A549 (cell line): ENCODE measurements around the gene TACC3. TPM values are rescaled to one million over a fixed set of nuclear protein-coding genes. Genes with fewer than 3 reads are reported as not detected.

Experiments
- ATAC-seq, 2 experiments: fragments of 200-7000 bp in 1 of 2; fragments of >200 bp in 1 of 2; cut with Nextera tagmentation in 1 of 2; cut with Tn5 transposase in 1 of 2; 3 replicates each; pipeline versions ENCODE4 v1.8.0 to v1.9.1; 2018 to 2020; ENCODE audit warnings: mild to moderate bottlenecking in 1 of 2, moderate library complexity in 1 of 2
- CTCF ChIA-PET: fragments of 300-600 bp; sonication (Branson Sonifier 250); formaldehyde crosslinking; extraction: SDS; loops from one replicate; lab custom pipeline; 2021; ENCODE audit warnings: antibody characterized with exemption, inconsistent platforms; lab: Yijun Ruan, JAX
- POLR2A ChIA-PET: fragments of 350-600 bp; formaldehyde crosslinking; extraction: SDS; loops from one replicate; lab custom pipeline; 2021; ENCODE audit warnings: antibody characterized with exemption, inconsistent platforms; lab: Yijun Ruan, JAX
- DNase-seq, 2 experiments: peaks; one replicate each; pipeline versions ENCODE4 v3.0.0 to v3.0.0-alpha.2; 2011 to 2016; ENCODE audit warnings: low read depth in 1 of 2, low spot score in 1 of 2
- FAIRE-seq: peaks from 2 replicates; lab custom pipeline; 2011; peaks lifted over from hg19 to GRCh38; lab: Jason Lieb, UNC
- H3K27ac ChIP-seq, 2 experiments: fragments of >200 bp; sonication (Bioruptor Twin); formaldehyde crosslinking; 3 replicates each; pipeline ENCODE4 v1.5.1; 2016 to 2017
- H3K4me1 ChIP-seq: fragments of >200 bp; sonication (Bioruptor Twin); formaldehyde crosslinking; 3 replicates; pipeline ENCODE4 v1.6.1; 2016
- H3K4me2 ChIP-seq: fragments of >200 bp; sonication (Bioruptor Twin); formaldehyde crosslinking; 3 replicates; pipeline ENCODE4 v1.6.1; 2016
- H3K4me3 ChIP-seq: fragments of >200 bp; sonication (Bioruptor Twin); formaldehyde crosslinking; 3 replicates; pipeline ENCODE4 v1.5.1; 2016
- H3K9me3 ChIP-seq: fragments of >200 bp; sonication (Bioruptor Twin); formaldehyde crosslinking; 3 replicates; pipeline ENCODE4 v1.6.1; 2016
- CEBPB ChIP-seq, 2 experiments: fragments of >200 bp in 1 of 2; sonication (Bioruptor Twin) in 1 of 2; formaldehyde crosslinking in 1 of 2; IDR thresholded peaks; 2 replicates each; pipeline ENCODE4 v1.6.1; 2012 to 2016
- CHD4 ChIP-seq: fragments of 200-600 bp; sonication (generic); IDR thresholded peaks from 2 replicates; pipeline ENCODE4 v1.6.1; 2016; ENCODE audit warnings: antibody characterized with exemption, mild to moderate bottlenecking, borderline replicate concordance
- ELK1 ChIP-seq: fragments of 150-350 bp; IDR thresholded peaks from 2 replicates; pipeline ENCODE4 v1.6.1; 2014; ENCODE audit warnings: low read depth, mild to moderate bottlenecking, low read length
- FOSL2 ChIP-seq, 2 experiments: fragments of 450-650 bp in 1 of 2; fragments of >200 bp in 1 of 2; sonication (Bioruptor Twin) in 1 of 2; formaldehyde crosslinking; IDR thresholded peaks; 2 replicates each; pipeline versions ENCODE4 v1.5.0 to v1.6.1; 2016 to 2020; ENCODE audit warnings: mild to moderate bottlenecking in 1 of 2, moderate library complexity in 1 of 2
- HOXB5 ChIP-seq: fragments of 250-450 bp; sonication (Bioruptor Pico); IDR thresholded peaks from 2 replicates; pipeline ENCODE4 v1.5.0; 2020; ENCODE audit warnings: mild to moderate bottlenecking, moderate library complexity
- KDM5A ChIP-seq: fragments of 200-600 bp; sonication (generic); IDR thresholded peaks from 2 replicates; pipeline ENCODE4 v1.6.1; 2016; ENCODE audit warnings: antibody characterized with exemption, mild to moderate bottlenecking
- MAFK ChIP-seq: fragments of 450-650 bp; IDR thresholded peaks from 2 replicates; pipeline ENCODE4 v1.6.1; 2014; ENCODE audit not compliant: partially characterized antibody
- MAZ ChIP-seq: fragments of 150-350 bp; IDR thresholded peaks from 2 replicates; pipeline ENCODE4 v1.6.1; 2014; ENCODE audit warnings: antibody characterized with exemption, low read depth, low read length, borderline replicate concordance
- RCOR1 ChIP-seq: fragments of 150-350 bp; IDR thresholded peaks from 2 replicates; pipeline ENCODE4 v1.6.1; 2014; ENCODE audit warnings: antibody characterized with exemption, low read length, low read depth
- RNF2 ChIP-seq: fragments of 200-600 bp; sonication (generic); IDR thresholded peaks from 2 replicates; pipeline ENCODE4 v1.6.1; 2016; ENCODE audit warnings: low read depth, mild to moderate bottlenecking, antibody characterized with exemption, moderate library complexity, borderline replicate concordance
- TFCP2L1 ChIP-seq: fragments of 250-450 bp; sonication (Bioruptor Pico); IDR thresholded peaks from 2 replicates; pipeline ENCODE4 v1.5.0; 2021; ENCODE audit warnings: mild to moderate bottlenecking
- ZC3H11A ChIP-seq: fragments of 450-650 bp; IDR thresholded peaks from 2 replicates; pipeline ENCODE4 v1.6.1; 2014; ENCODE audit warnings: antibody characterized with exemption, mild to moderate bottlenecking
- ZNF302 ChIP-seq: fragments of 250-450 bp; sonication (Bioruptor Pico); IDR thresholded peaks from 2 replicates; pipeline ENCODE4 v1.9.0; 2021; ENCODE audit warnings: inconsistent platforms, mild to moderate bottlenecking, moderate library complexity
- WGBS: methylation state at CpG from one replicate; pipeline ENCODE4 v1.1.6; 2017; ENCODE audit errors: missing lambda C conversion rate; 5-methylcytosine and 5-hydroxymethylcytosine counted together
- polyA plus RNA-seq, 4 experiments: library from polyadenylated mRNA; depleted of rRNA in 3 of 4; stranded (reverse); fragments of >200 nt; fragmentation: RNase III in 1 of 4; extraction: RNeasy Plus Mini Kit Qiagen cat#74134 plus additional on column Dnase treatment in 1 of 4; gene quantifications; 2 replicates in 3 of 4; 3 replicates in 1 of 4; pipeline ENCODE4 v1.2.3, GENCODE V29; 2011 to 2017
- TF ChIP-seq, protein P1 (sequence below): fragments of >200 bp; sonication (Bioruptor Twin); formaldehyde crosslinking; IDR thresholded peaks from 3 replicates; pipeline ENCODE4 v1.6.1; 2016
- TF ChIP-seq, protein P2 (sequence below): fragments of 450-650 bp; IDR thresholded peaks from 2 replicates; pipeline ENCODE4 v1.6.1; 2014; ENCODE audit warnings: antibody characterized with exemption
- TF ChIP-seq, protein P3 (sequence below): fragments of 250-450 bp; sonication (Bioruptor Pico); IDR thresholded peaks from 2 replicates; pipeline ENCODE4 v1.5.0; 2021; ENCODE audit warnings: mild to moderate bottlenecking, moderate library complexity, borderline replicate concordance

The TACC3 gene
- polyA plus RNA-seq, 2 of the 4 experiments (the other 2 are of a cell fraction), result 25.9 to 70.6 TPM

- no peak for FAIRE-seq
- Histone ChIP-seq H3K27ac (no peak overlapping the region), H3K4me2 (no peak overlapping the region), H3K4me3 (no peak overlapping the region), H3K4me1 (no peaks in the 10 kb centered on the region), H3K9me3 (no peaks in the 10 kb centered on the region)
- ATAC-seq, result no peak; a peak in 1 of 6 replicates
- DNase-seq, result no peak
- ChIA-PET POLR2A (no interaction called here), CTCF (interaction anchor here (1.8 kb wide), 1 partner anchor 18 kb away, joined by 7 read pairs; no protein-coding TSS in a partner anchor)
- TF ChIP-seq, protein P1, sequence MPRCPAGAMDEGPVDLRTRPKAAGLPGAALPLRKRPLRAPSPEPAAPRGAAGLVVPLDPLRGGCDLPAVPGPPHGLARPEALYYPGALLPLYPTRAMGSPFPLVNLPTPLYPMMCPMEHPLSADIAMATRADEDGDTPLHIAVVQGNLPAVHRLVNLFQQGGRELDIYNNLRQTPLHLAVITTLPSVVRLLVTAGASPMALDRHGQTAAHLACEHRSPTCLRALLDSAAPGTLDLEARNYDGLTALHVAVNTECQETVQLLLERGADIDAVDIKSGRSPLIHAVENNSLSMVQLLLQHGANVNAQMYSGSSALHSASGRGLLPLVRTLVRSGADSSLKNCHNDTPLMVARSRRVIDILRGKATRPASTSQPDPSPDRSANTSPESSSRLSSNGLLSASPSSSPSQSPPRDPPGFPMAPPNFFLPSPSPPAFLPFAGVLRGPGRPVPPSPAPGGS, result no peak
- TF ChIP-seq TFCP2L1 (CRISPR knock-in tag) (no peak), ZNF302 (CRISPR knock-in tag) (no peak), KDM5A (no peak)
- 83% methylated on average over 19 of the region's 19 CpGs for whole genome bisulfite sequencing
Measured at GRCh38 chr4:1675136-1675801, 46.1 kb upstream of the TACC3 start.

- Histone ChIP-seq H3K4me3 (no peak overlapping the region), H3K27ac (no peak overlapping the region), H3K9me3 (no peaks in the 10 kb centered on the region), H3K4me1 (no peaks in the 10 kb centered on the region), H3K4me2 (no peak overlapping the region)
- 63% methylated on average over 5 of the region's 10 CpGs for WGBS
- DNase-seq, result no peak
- POLR2A ChIA-PET, result no interaction called here
- CTCF ChIA-PET, result interaction anchor here (0.6 to 1.6 kb wide), 2 partner anchors 46 to 904 kb away, joined by 4 read pairs; no protein-coding TSS in a partner anchor
- FAIRE-seq, result no peak
- TF ChIP-seq, protein P2, sequence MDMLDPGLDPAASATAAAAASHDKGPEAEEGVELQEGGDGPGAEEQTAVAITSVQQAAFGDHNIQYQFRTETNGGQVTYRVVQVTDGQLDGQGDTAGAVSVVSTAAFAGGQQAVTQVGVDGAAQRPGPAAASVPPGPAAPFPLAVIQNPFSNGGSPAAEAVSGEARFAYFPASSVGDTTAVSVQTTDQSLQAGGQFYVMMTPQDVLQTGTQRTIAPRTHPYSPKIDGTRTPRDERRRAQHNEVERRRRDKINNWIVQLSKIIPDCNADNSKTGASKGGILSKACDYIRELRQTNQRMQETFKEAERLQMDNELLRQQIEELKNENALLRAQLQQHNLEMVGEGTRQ, result no peak
- TF ChIP-seq ZC3H11A (no peak), KDM5A (no peak), CHD4 (no peak), ELK1 (no peak), RNF2 (no peak), CEBPB (IDR thresholded peaks at IDR 0.05) (no peak), HOXB5 (CRISPR knock-in tag) (no peak), RCOR1 (no peak), TFCP2L1 (CRISPR knock-in tag) (no peak), FOSL2 (IDR thresholded peaks at IDR 0.05) (no peak), FOSL2 (CRISPR knock-in tag; IDR thresholded peaks at IDR 0.05) (no peak), MAFK (no peak), MAZ (no peak)
- TF ChIP-seq, protein P3, sequence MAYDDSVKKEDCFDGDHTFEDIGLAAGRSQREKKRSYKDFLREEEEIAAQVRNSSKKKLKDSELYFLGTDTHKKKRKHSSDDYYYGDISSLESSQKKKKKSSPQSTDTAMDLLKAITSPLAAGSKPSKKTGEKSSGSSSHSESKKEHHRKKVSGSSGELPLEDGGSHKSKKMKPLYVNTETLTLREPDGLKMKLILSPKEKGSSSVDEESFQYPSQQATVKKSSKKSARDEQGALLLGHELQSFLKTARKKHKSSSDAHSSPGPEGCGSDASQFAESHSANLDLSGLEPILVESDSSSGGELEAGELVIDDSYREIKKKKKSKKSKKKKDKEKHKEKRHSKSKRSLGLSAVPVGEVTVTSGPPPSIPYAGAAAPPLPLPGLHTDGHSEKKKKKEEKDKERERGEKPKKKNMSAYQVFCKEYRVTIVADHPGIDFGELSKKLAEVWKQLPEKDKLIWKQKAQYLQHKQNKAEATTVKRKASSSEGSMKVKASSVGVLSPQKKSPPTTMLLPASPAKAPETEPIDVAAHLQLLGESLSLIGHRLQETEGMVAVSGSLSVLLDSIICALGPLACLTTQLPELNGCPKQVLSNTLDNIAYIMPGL (CRISPR knock-in tag), result no peak
- no peak for ATAC-seq
Measured at GRCh38 chr4:1675802-1676137, 45.6 kb upstream of the TACC3 start.
